K562 (cell line): ENCODE data around the gene SAP30L. TPM values are rescaled to one million over a fixed set of nuclear protein-coding genes. Genes with fewer than 3 reads are reported as not detected.

Source experiments
- ATAC-seq: fragments of 200-7000 bp; cut with Tn5 transposase; 3 replicates; pipeline ENCODE4 v1.9.1; 2020; ENCODE audit warnings: moderate library complexity
- BruUV-seq: library from RNA; stranded (reverse); fragments of 400-500 nt; replicated peaks from 2 replicates; lab custom pipeline; 2021; lab: Mats Ljungman, UMichigan
- CTCF ChIA-PET: fragments of 300-600 bp; formaldehyde crosslinking; extraction: SDS; loops from one replicate; lab custom pipeline; 2021; ENCODE audit warnings: low intra/inter-chr PET ratio; lab: Yijun Ruan, JAX
- POLR2A ChIA-PET: fragments of 300-600, 350-650 bp; sonication (Branson Sonifier 250); formaldehyde crosslinking; extraction: SDS; loops from one replicate; lab custom pipeline; 2021; ENCODE audit warnings: antibody characterized with exemption, inconsistent platforms; lab: Yijun Ruan, JAX
- DNase-seq, 4 experiments: peaks; one replicate each; pipeline versions ENCODE4 v3.0.0 to v3.0.0-alpha.2; 2011 to 2018; ENCODE audit warnings: low spot score in 3 of 4, mixed read lengths in 3 of 4; ENCODE audit errors: extremely low read depth in 1 of 4
- FAIRE-seq: peaks from 2 replicates; lab custom pipeline; 2011; peaks lifted over from hg19 to GRCh38; lab: Jason Lieb, UNC
- H2AFZ ChIP-seq: 2 replicates; pipeline ENCODE4 v1.6.0; 2011; ENCODE audit warnings: low read depth, low read length, control low read depth, inconsistent platforms
- H3K27ac ChIP-seq: fragments of 200-600 bp; 3 replicates; pipeline ENCODE4 v1.8.0; 2011; ENCODE audit warnings: low read depth, mild to moderate bottlenecking, control low read depth, inconsistent platforms, low read length, moderate library complexity, mixed read lengths; ENCODE audit errors: extremely low read depth
- H3K27me3 ChIP-seq, 2 experiments: fragments of 300-600 bp in 1 of 2; 2 replicates in 1 of 2; 3 replicates in 1 of 2; pipeline versions ENCODE4 v1.6.0 to v1.8.0; 2011; ENCODE audit warnings: inconsistent platforms in 2 of 2, low read length in 2 of 2, mild to moderate bottlenecking in 1 of 2, mixed read lengths in 1 of 2, moderate library complexity in 1 of 2; ENCODE audit not compliant: control insufficient read depth in 2 of 2, insufficient read depth in 2 of 2
- H3K36me3 ChIP-seq: fragments of 300-600 bp; 3 replicates; pipeline ENCODE4 v1.8.0; 2011; ENCODE audit warnings: mild to moderate bottlenecking, low read length, inconsistent platforms; ENCODE audit not compliant: control insufficient read depth, insufficient read depth
- H3K4me1 ChIP-seq, 2 experiments: fragments of 200-600 bp in 1 of 2; replicated peaks in 1 of 2; 2 replicates in 1 of 2; 3 replicates in 1 of 2; pipeline versions ENCODE4 v1.5.1 to v1.8.0; 2011; ENCODE audit warnings: inconsistent platforms in 2 of 2, low read length in 2 of 2, mild to moderate bottlenecking in 1 of 2, mixed read lengths in 1 of 2, moderate library complexity in 1 of 2; ENCODE audit not compliant: control insufficient read depth in 2 of 2, insufficient read depth in 2 of 2
- H3K4me2 ChIP-seq: 2 replicates; pipeline ENCODE4 v1.6.1; 2011; ENCODE audit warnings: low read length, control low read depth, inconsistent platforms, mixed read lengths; ENCODE audit not compliant: insufficient read depth
- H3K4me3 ChIP-seq: fragments of 200-600 bp; sonication (generic), shearing (Covaris generic); 2 replicates; pipeline ENCODE4 v1.5.1; 2016; ENCODE audit warnings: control low read depth, inconsistent platforms
- H3K79me2 ChIP-seq: fragments of 200-600 bp; 3 replicates; pipeline ENCODE4 v1.8.0; 2011; ENCODE audit warnings: low read length, inconsistent platforms; ENCODE audit not compliant: control insufficient read depth, insufficient read depth
- H3K9ac ChIP-seq, 2 experiments: 2 replicates each; pipeline versions ENCODE4 v1.6.0 to v1.6.1; 2011; ENCODE audit warnings: low read depth in 2 of 2, low read length in 2 of 2, control low read depth in 1 of 2, inconsistent platforms in 1 of 2, mild to moderate bottlenecking in 1 of 2, mixed read lengths in 1 of 2; ENCODE audit not compliant: insufficient read depth in 1 of 2
- H3K9me1 ChIP-seq: one replicate; pipeline ENCODE4 v1.6.0; 2011; ENCODE audit warnings: inconsistent platforms, mild to moderate bottlenecking, low read length, moderate library complexity; ENCODE audit not compliant: control insufficient read depth, insufficient read depth
- H3K9me3 ChIP-seq: replicated peaks from 2 replicates; pipeline ENCODE4 v1.5.1; 2011; ENCODE audit warnings: low read depth, low read length, inconsistent platforms; ENCODE audit not compliant: control insufficient read depth, insufficient read depth
- H4K20me1 ChIP-seq: replicated peaks from 2 replicates; pipeline ENCODE4 v1.6.1; 2011; ENCODE audit warnings: low read length, inconsistent platforms, mixed read lengths; ENCODE audit not compliant: control insufficient read depth, insufficient read depth
- GABPB1 ChIP-seq: sonication (generic); formaldehyde crosslinking; IDR thresholded peaks from 2 replicates; pipeline ENCODE4 v1.8.0; 2022; ENCODE audit warnings: mild to moderate bottlenecking, missing genetic modification reagents
- ID3 ChIP-seq, 2 experiments: fragments of 250-450 bp in 1 of 2; fragments of 450-650 bp in 1 of 2; sonication (Bioruptor Pico) in 1 of 2; IDR thresholded peaks; 2 replicates each; pipeline versions ENCODE4 v1.6.1 to v1.8.0; 2016 to 2021; ENCODE audit warnings: mild to moderate bottlenecking in 2 of 2, moderate library complexity in 2 of 2, missing compliant biosample characterization in 1 of 2, missing genetic modification characterization in 1 of 2
- LEF1 ChIP-seq: fragments of 450-650 bp; IDR thresholded peaks from 2 replicates; pipeline ENCODE4 v1.6.1; 2016; ENCODE audit warnings: mild to moderate bottlenecking
- MTA3 ChIP-seq: fragments of 450-650 bp; formaldehyde crosslinking; IDR thresholded peaks from 2 replicates; pipeline ENCODE4 v1.6.1; 2017; ENCODE audit warnings: mild to moderate bottlenecking, borderline replicate concordance
- NONO ChIP-seq, 2 experiments: fragments of 200-400 bp in 1 of 2; fragments of 450-650 bp in 1 of 2; formaldehyde crosslinking in 1 of 2; IDR thresholded peaks; 2 replicates each; pipeline ENCODE4 v1.6.1; 2017; ENCODE audit warnings: low read depth in 2 of 2, mild to moderate bottlenecking in 2 of 2, moderate library complexity in 2 of 2, low read length in 1 of 2
- RBM34 ChIP-seq: fragments of 200-400 bp; formaldehyde crosslinking; IDR thresholded peaks from 2 replicates; pipeline ENCODE4 v1.6.1; 2018; ENCODE audit warnings: low read length, borderline replicate concordance; ENCODE audit not compliant: insufficient read depth
- ZFP1 ChIP-seq: fragments of 450-650 bp; formaldehyde crosslinking; IDR thresholded peaks from 2 replicates; pipeline ENCODE4 v1.4.0; 2020; ENCODE audit warnings: mild to moderate bottlenecking, mixed read lengths
- ZNF232 ChIP-seq: sonication (generic); formaldehyde crosslinking; IDR thresholded peaks from 2 replicates; pipeline ENCODE4 v1.8.0; 2022; ENCODE audit warnings: mild to moderate bottlenecking, missing genetic modification reagents
- WGBS: fragments of 100-300 bp; shearing (Covaris generic); methylation state at CpG from one replicate; pipeline ENCODE4 v1.1.6; 2016; ENCODE audit warnings: low coverage, mixed read lengths; ENCODE audit not compliant: insufficient coverage; ENCODE audit errors: missing lambda C conversion rate; 5-methylcytosine and 5-hydroxymethylcytosine counted together
- in situ Hi-C: fragments of 300-500 bp; cut with MboI; formaldehyde crosslinking; loops from 4 replicates; pipeline ENCODE4 v1.15.0; 2018; ENCODE audit warnings: inconsistent platforms, mixed read lengths
- intact Hi-C: fragments of 100-400 bp; cut with micrococcal nuclease; formaldehyde crosslinking; loops from 2 replicates; pipeline ENCODE4 v1.14.2; 2022
- polyA plus RNA-seq, 8 experiments: library from polyadenylated mRNA; depleted of rRNA in 4 of 8; stranded (reverse) in 5 of 8; unstranded in 3 of 8; fragments of >200 nt; fragmentation: Nextera tagmentation in 2 of 8; fragmentation: Illumina TruSeq in 1 of 8; extraction: Ambion mirVana in 2 of 8; extraction: Trizol in 1 of 8; gene quantifications; 2 replicates each; pipeline versions ENCODE4 v1.2.1 to v1.2.3, GENCODE V29; 2011 to 2014; ENCODE audit warnings: inconsistent platforms in 1 of 8, missing spikeins in 1 of 8
- total RNA-seq, 7 experiments: library from RNA; depleted of rRNA in 6 of 7; stranded (reverse); fragments of >200 nt in 6 of 7; fragmentation: Illumina TruSeq in 2 of 7; extraction: Trizol in 2 of 7; gene quantifications; 2 replicates each; pipeline versions ENCODE4 v1.2.1 to v1.2.3, GENCODE V29; 2011 to 2021; ENCODE audit warnings: low replicate concordance in 1 of 7
- TF ChIP-seq, protein P1 (sequence below): IDR thresholded peaks from 2 replicates; pipeline ENCODE4 v1.6.1; 2014; ENCODE audit warnings: antibody characterized with exemption

Gene SAP30L
- total and polyA plus RNA-seq, 9 of the 15 experiments (the other 6 are each of a cell fraction or from before 2014, with no cell fraction given), result 5.1 to 33.6 (median 28.1) TPM

- Histone ChIP-seq H3K4me2 (no peak overlapping the region), H4K20me1 (no peaks in the 10 kb centered on the region), H3K27ac (no peak overlapping the region), H3K4me3 (no peak overlapping the region), H3K9me1 (no peaks in the 10 kb centered on the region), H3K9ac (no peak overlapping the region), H3K27me3 (peaks cover 16 to 19% of the 10 kb centered on the region in 2 experiments; a peak in 4 of 5 replicates), H3K36me3 (no peaks in the 10 kb centered on the region), H2AFZ (no peak overlapping the region), H3K4me1 (0 out of 5 replicates have a peak, but pooled peaks cover 0 to 3% of the 10 kb centered on the region in 2 experiments), H3K9me3 (no peaks in the 10 kb centered on the region), H3K79me2 (no peaks in the 10 kb centered on the region)
- in situ Hi-C loops, result no loop called here
- TF ChIP-seq ZFP1, result no peak
- TF ChIP-seq MTA3, result no peak
- no peak for TF ChIP-seq NONO (IDR thresholded peaks at IDR 0.05; ENCODE audit: low read depth in 2 of 2, low read length in 1 of 2)
- FAIRE-seq (no peak), DNase-seq (no peak), ATAC-seq (no peak)
- POLR2A ChIA-PET, result interaction anchor here (0.6 kb wide), 1 partner anchor 31 kb away, joined by 3 read pairs; no protein-coding TSS in a partner anchor
- CTCF ChIA-PET, result no interaction called here
- intact Hi-C loops, result no loop called here
- WGBS, result 0% methylated on average over 2 of the region's 2 CpGs
- BruUV-seq, result no TSS peak
These were observed 46.1 kb downstream of the SAP30L start for GRCh38 chr5:154491941-154492340.

GRCh38 chr5:154493274-154493673 lies 47.5 kb downstream of the SAP30L start:
- H3K4me1 ChIP-seq, result 0 out of 5 replicates have a peak, but pooled peaks cover 0 to 3% of the 10 kb centered on the region in 2 experiments
- intact Hi-C loops (no loop called here), in situ Hi-C loops (no loop called here)
- no peaks in the 10 kb centered on the region for H3K79me2 ChIP-seq
- no TSS peak for BruUV-seq
- FAIRE-seq, result no peak
- H3K9ac ChIP-seq, result no peak overlapping the region
- H3K4me2 ChIP-seq, result no peak overlapping the region
- H3K9me1 ChIP-seq, result no peaks in the 10 kb centered on the region
- no peak for DNase-seq
- H3K27me3 ChIP-seq, result peaks cover 15 to 16% of the 10 kb centered on the region in 2 experiments; a peak in 4 of 5 replicates
- TF ChIP-seq GABPB1 (CRISPR knock-in tag) (no peak), ID3 (CRISPR knock-in tag; IDR thresholded peaks at IDR 0.05) (no peak), ID3 (tag; IDR thresholded peaks at IDR 0.05) (no peak), LEF1 (no peak), RBM34 (no peak), ZNF232 (CRISPR knock-in tag) (no peak)
- TF ChIP-seq, protein P1, sequence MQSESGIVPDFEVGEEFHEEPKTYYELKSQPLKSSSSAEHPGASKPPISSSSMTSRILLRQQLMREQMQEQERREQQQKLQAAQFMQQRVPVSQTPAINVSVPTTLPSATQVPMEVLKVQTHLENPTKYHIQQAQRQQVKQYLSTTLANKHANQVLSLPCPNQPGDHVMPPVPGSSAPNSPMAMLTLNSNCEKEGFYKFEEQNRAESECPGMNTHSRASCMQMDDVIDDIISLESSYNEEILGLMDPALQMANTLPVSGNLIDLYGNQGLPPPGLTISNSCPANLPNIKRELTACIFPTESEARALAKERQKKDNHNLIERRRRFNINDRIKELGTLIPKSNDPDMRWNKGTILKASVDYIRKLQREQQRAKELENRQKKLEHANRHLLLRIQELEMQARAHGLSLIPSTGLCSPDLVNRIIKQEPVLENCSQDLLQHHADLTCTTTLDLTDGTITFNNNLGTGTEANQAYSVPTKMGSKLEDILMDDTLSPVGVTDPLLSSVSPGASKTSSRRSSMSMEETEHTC, result no peak
- no peaks in the 10 kb centered on the region for H3K36me3 ChIP-seq
- H3K4me3 ChIP-seq, result no peak overlapping the region
- 30% methylated on average over 25 of the region's 29 CpGs for WGBS
- ATAC-seq, result peak; percentile 60
- no peaks in the 10 kb centered on the region for H3K9me3 ChIP-seq
- CTCF ChIA-PET, result no interaction called here
- H3K27ac ChIP-seq, result no peak overlapping the region
- POLR2A ChIA-PET, result interaction anchor here (1.0 kb wide), 1 partner anchor 9 kb away, joined by 4 read pairs; no protein-coding TSS in a partner anchor
- H4K20me1 ChIP-seq, result no peaks in the 10 kb centered on the region
- H2AFZ ChIP-seq, result no peak overlapping the region
